ENCODE data around the gene MNS1.

- no peak for TF ChIP-seq CTCF (IDR thresholded peaks at IDR 0.05)
- no peak for TF ChIP-seq POLR2A (IDR thresholded peaks at IDR 0.05)
- no peak for TF ChIP-seq POLR2AphosphoS5 (IDR thresholded peaks at IDR 0.05)
Measured at GRCh38 chr15:56454836-56455235, 10.1 kb downstream of the MNS1 start.
